HG03432 (cell line): ENCODE data around the gene TBX18.

Source experiments
- ATAC-seq: cut with Tn5 transposase; IDR thresholded peaks from one replicate; pipeline ENCODE4 v1.9.1; 2021; ENCODE audit warnings: mild to moderate bottlenecking, moderate library complexity; ENCODE audit not compliant: unreplicated experiment

The TBX18 gene

GRCh38 chr6:84773133-84773430, 8.7 kb upstream of the TBX18 start:
- ATAC-seq, result no peak

DNA sequence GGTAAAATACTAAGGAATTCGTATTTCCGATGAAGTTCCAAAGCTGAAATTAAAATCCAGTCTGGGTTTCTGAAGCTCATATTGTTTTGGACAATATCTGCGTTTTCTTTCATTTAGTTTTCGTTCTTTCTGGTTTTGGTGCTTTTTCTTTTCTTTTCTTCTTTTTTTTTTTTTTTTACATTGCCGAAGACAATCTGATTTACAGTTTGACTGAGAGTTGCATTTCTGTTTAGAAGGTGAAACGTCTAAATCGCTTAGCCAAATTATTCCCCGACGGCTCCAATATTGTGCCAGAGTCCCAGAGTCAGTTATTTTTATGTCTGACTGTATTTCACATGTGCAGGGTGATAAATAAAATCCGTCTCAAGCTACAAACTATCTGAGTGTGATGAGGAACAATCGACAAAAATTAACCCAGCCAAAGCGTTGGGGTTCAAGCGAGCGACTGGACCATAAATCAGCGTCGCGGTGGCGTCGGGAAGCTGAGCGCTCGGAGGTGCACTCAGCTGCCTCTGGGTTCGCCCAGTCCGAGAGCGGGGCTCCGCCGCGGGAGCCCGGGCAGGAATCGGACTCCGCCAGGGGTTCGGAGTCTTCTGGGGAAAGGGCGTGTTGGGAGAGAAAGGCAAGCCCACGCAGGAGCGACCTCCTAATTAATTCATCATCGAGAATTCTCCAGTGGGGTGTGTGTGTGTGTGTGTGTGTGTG, 8.2 kb upstream of the TBX18 start:
- no peak for ATAC-seq

GRCh38 chr6:84771756-84772356, 7.5 kb upstream of the TBX18 start:
- no peak for ATAC-seq

DNA sequence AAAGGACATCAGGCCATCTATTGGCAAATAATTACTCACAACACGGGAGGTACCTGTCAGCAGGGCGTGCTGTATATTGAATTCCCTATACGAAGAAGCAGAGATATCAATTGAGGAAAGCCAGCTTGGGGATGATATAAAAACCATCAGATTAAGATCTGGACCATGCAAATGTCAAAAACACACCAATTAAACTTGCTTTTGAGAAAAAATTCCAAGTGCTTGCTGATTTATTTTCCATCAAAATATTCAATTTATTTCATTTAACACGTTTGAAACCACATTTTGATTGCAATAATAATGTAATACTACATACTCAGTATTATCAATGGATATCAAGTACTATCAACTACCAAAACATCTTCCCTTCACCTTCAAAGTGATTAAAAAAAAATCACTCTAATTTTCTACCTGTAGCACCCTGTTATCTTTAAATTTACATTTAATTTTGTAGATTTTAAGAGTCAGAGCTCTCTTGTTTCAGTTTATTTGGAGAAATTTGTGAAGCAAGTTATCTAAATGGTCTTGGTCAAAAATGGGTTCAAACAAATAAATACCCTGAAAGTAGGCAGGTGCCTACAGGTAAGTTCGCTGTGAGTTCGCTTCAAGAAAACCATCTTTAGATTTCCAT, 6.8 kb upstream of the TBX18 start:
- no peak for ATAC-seq

GRCh38 chr6:84770521-84770920, 6.1 kb upstream of the TBX18 start:
- ATAC-seq, result no peak

- ATAC-seq, result no peak
Observed at GRCh38 chr6:84769306-84769705, 4.9 kb upstream of the TBX18 start.

- no peak for ATAC-seq
Observed at GRCh38 chr6:84768442-84769174, 4.2 kb upstream of the TBX18 start.

DNA sequence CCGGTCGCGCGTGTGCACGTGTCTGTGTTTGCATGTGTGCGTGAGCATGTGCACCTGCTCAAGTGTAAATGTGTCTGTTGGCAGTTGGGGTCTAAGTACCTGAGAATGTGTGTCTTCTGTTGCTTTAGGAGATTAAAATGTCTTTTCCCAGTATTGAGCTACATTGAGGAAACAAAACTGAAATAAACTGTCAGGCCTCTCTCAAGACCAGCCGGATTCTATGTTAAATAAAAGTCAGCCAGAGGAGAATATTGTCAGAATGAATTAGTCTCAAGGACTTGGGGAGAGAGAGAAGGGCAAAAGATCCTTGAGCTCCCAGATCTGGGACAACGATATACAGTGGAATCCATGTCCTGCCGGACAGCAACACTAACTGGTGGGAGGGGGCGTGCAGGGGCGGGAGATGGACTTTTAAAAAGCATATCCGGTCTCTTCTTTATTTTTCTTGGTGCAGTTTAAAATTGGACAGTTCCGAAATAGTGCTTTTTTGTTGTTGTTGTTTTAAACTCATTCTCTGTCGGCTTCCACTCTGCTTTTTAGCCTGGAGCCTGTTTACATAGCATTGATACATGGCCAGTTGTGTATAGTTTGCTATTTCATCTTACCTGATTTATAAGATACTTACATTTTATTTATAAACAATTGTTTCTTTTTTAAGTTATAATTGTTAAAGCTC, 3.3 kb upstream of the TBX18 start:
- ATAC-seq, result no peak

GRCh38 chr6:84766799-84767525, 2.6 kb upstream of the TBX18 start:
- no peak for ATAC-seq

DNA sequence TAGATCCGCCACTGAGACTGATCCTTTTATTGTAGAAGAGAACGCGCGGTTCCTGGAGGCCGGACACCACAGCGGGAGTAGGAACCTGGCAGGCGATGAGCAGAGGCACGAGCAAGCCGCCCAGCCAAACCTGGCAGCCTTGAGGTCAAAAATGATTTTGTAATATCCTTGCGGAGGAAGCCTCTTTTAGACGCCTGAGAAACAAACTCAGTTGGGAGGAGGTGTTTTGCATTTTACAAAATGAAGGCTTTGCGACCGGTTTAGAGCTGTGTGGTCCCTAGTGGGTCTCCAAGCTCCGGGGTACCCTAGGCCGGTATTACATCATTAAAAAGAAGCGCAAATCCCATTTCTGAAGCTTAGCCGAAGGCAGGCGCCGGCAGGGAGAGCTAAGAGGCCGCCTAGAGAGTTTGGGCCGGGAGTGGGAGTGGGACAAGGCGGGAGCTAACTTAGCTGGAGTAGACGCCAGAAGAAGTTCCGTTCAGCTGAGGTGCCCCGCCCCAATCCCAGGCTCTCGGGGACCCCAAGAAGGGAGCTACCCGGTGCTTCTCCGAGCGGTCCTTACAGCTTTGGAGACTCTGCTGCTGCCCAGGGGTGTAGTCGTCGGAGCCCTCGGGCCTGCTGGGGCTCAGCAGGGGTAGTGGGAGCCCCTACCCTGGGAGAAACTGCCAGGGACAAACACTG, 1.9 kb upstream of the TBX18 start:
- no peak for ATAC-seq

DNA sequence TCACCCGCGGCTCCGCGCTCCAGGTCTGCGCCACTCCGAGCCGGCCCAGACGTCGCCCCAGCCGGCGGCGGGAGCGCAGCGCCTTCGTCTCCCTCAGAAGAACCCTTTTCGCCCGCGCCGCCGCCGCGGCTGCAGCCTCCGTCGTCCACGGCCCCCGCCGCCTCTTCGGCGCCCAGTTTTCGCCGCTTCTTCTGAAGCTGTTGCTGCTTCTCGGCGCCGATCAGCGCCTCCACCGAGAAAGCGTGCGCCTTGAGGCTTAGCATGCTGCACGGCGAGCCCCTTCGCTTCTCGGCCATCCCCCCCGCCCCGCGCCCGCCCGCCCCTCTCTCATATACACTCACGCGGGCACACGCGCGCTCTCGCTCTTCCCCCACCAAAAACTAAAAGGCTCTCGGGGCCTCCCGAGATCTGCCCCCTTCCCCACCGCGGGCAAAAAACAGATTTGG, 489 bp downstream of the TBX18 start:
- no peak for ATAC-seq

- ATAC-seq, result no peak
Observed at GRCh38 chr6:84763003-84763885, 1.2 kb downstream of the TBX18 start.

DNA sequence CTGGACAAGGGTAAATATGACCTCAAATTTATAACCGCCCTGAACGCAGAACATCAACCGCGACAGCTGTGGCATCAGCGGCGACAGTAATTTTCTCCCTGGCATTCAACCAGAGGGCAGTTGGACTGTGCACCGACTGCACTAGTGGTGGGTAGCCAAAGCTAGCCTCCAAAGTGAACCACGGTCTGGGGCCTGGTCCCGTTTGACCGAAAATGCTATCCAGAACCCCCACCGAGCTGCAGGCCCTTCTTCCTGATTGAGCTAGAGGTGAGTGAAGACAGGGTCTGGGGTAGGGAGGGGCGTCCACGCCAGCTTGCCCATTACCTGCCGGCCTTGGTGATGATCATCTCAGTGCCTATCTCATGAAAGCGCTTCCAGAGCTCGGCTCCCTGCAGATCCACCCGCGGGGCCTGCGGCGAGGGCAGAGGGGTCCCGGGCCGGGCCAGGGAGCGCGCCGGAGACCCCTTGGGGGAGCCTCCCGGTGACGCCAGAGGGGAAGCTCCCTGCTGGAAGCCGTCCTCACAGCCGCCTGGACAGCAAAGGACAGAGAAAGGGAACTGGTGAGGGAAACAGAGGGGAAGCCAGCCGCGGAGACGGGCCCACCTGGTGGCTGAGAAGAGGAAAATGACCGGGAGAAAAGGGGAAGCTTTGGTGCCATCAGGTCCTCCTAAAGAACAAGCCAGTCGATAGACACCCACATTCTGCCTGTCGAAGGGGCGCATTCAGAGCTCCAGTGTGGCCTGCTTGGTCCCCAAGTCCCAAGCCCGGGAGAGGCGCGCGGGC, 2.0 kb downstream of the TBX18 start:
- no peak for ATAC-seq

GRCh38 chr6:84758486-84758885, 5.9 kb downstream of the TBX18 start:
- ATAC-seq, result no peak

GRCh38 chr6:84756877-84757276, 7.5 kb downstream of the TBX18 start:
- no peak for ATAC-seq

GRCh38 chr6:84756466-84756865, 7.9 kb downstream of the TBX18 start:
- ATAC-seq, result no peak

- no peak for ATAC-seq
Observed at GRCh38 chr6:84753173-84753572, 11.2 kb downstream of the TBX18 start.

- ATAC-seq, result no peak
Observed at GRCh38 chr6:84752118-84752850, 12.1 kb downstream of the TBX18 start.
